Neuronal stem cell (in vitro differentiated cells): ENCODE measurements around the gene MYH4.
A peak's percentile ranks its signal among the peaks of the same experiment; 100 is the strongest.

Experiments used
- DNase-seq: peaks from one replicate; pipeline ENCODE4 v3.0.0-alpha.2; 2013; ENCODE audit warnings: low spot score
- H2AFZ ChIP-seq: one replicate; pipeline ENCODE4 v1.6.1; 2013; ENCODE audit warnings: mild to moderate bottlenecking, low read length, inconsistent platforms
- H2AK5ac ChIP-seq: 2 replicates; pipeline ENCODE4 v1.6.1; 2013; ENCODE audit warnings: low read depth, mild to moderate bottlenecking, inconsistent platforms, low read length, moderate library complexity, mixed read lengths
- H2BK120ac ChIP-seq: 2 replicates; pipeline ENCODE4 v1.6.1; 2013; ENCODE audit warnings: low read depth, mild to moderate bottlenecking, inconsistent platforms, low read length, moderate library complexity, mixed read lengths
- H2BK12ac ChIP-seq: one replicate; pipeline ENCODE4 v1.6.1; 2013; ENCODE audit warnings: low read length, inconsistent platforms
- H2BK15ac ChIP-seq: 2 replicates; pipeline ENCODE4 v1.6.1; 2013; ENCODE audit warnings: mild to moderate bottlenecking, low read length, inconsistent platforms, mixed read lengths
- H2BK5ac ChIP-seq: one replicate; pipeline ENCODE4 v1.6.1; 2013; ENCODE audit warnings: inconsistent platforms, mild to moderate bottlenecking, low read length, moderate library complexity
- H3K14ac ChIP-seq: one replicate; pipeline ENCODE4 v1.6.1; 2013; ENCODE audit warnings: low read length, inconsistent platforms
- H3K18ac ChIP-seq: 2 replicates; pipeline ENCODE4 v1.6.1; 2013; ENCODE audit warnings: low read length, inconsistent platforms
- H3K23ac ChIP-seq: 2 replicates; pipeline ENCODE4 v1.6.1; 2013; ENCODE audit warnings: low read depth, mild to moderate bottlenecking, mixed read lengths, low read length, inconsistent platforms; ENCODE audit not compliant: poor library complexity
- H3K27ac ChIP-seq: replicated peaks from 3 replicates; pipeline ENCODE4 v1.5.1; 2013; ENCODE audit warnings: low read length, inconsistent platforms
- H3K27me3 ChIP-seq, 3 experiments: 2 replicates each; pipeline ENCODE4 v1.6.1; 2013; ENCODE audit warnings: low read length in 3 of 3, mild to moderate bottlenecking in 2 of 3, inconsistent platforms in 1 of 3, low read depth in 1 of 3, mixed read lengths in 1 of 3, moderate library complexity in 1 of 3; ENCODE audit not compliant: control insufficient read depth in 3 of 3, insufficient read depth in 3 of 3
- H3K36me3 ChIP-seq, 2 donors: replicated peaks in 1 of 2; 2 replicates each; pipeline ENCODE4 v1.6.1; 2013; ENCODE audit warnings: low read length in 2 of 2; ENCODE audit not compliant: control insufficient read depth in 2 of 2, insufficient read depth in 2 of 2
- H3K4ac ChIP-seq: 2 replicates; pipeline ENCODE4 v1.6.1; 2013; ENCODE audit warnings: inconsistent platforms, mild to moderate bottlenecking, low read length, moderate library complexity
- H3K4me1 ChIP-seq, 2 donors: 1 replicate in 1 of 2; 2 replicates in 1 of 2; pipeline ENCODE4 v1.6.1; 2013; ENCODE audit warnings: low read length in 2 of 2, low read depth in 1 of 2; ENCODE audit not compliant: control insufficient read depth in 2 of 2, insufficient read depth in 1 of 2
- H3K4me2 ChIP-seq: one replicate; pipeline ENCODE4 v1.6.1; 2013; ENCODE audit warnings: mild to moderate bottlenecking, low read length, inconsistent platforms; ENCODE audit not compliant: insufficient read depth, poor library complexity, severe bottlenecking
- H3K4me3 ChIP-seq, 2 donors: 2 replicates each; pipeline ENCODE4 v1.5.1; 2013; ENCODE audit warnings: low read length in 2 of 2, mild to moderate bottlenecking in 2 of 2, inconsistent platforms in 1 of 2, moderate library complexity in 1 of 2
- H3K79me1 ChIP-seq: one replicate; pipeline ENCODE4 v1.6.1; 2013; ENCODE audit warnings: low read depth, mild to moderate bottlenecking, inconsistent platforms, low read length, moderate library complexity
- H3K9ac ChIP-seq: one replicate; pipeline ENCODE4 v1.6.1; 2013; ENCODE audit warnings: mild to moderate bottlenecking, low read depth, low read length, inconsistent platforms; ENCODE audit not compliant: poor library complexity
- H3K9me3 ChIP-seq, 2 donors: replicated peaks in 1 of 2; 2 replicates each; pipeline versions ENCODE3 to v1.6.1; 2013; ENCODE audit warnings: low read length in 2 of 2, mild to moderate bottlenecking in 2 of 2, inconsistent platforms in 1 of 2, low read depth in 1 of 2, mixed read lengths in 1 of 2, moderate library complexity in 1 of 2; ENCODE audit not compliant: control insufficient read depth in 2 of 2, insufficient read depth in 1 of 2
- H4K8ac ChIP-seq: one replicate; pipeline ENCODE4 v1.6.1; 2013; ENCODE audit warnings: low read depth, mild to moderate bottlenecking, inconsistent platforms, low read length, moderate library complexity
- H4K91ac ChIP-seq: one replicate; pipeline ENCODE4 v1.6.1; 2013; ENCODE audit warnings: low read length, low read depth, mild to moderate bottlenecking, inconsistent platforms; ENCODE audit not compliant: poor library complexity
- WGBS, 2 donors: extraction: QIAGEN DNeasy Blood & Tissue Kit; methylation state at CpG; one replicate each; pipeline ENCODE4 v1.1.7; 2013; ENCODE audit warnings: missing lambda C conversion rate in 2 of 2, mixed read lengths in 1 of 2; ENCODE audit not compliant: insufficient read length in 2 of 2, insufficient replicate concordance in 1 of 2; ENCODE audit errors: extremely low coverage in 2 of 2; 5-methylcytosine and 5-hydroxymethylcytosine counted together

MYH4 gene

GRCh38 chr17:10417431-10417830 lies 51.9 kb downstream of the MYH4 start:
- Histone ChIP-seq H3K27me3 (no peaks in the 10 kb centered on the region), H2BK12ac (no peak overlapping the region), H2AFZ (no peak overlapping the region), H3K27ac (no peak overlapping the region), H3K9me3 (no peaks in the 10 kb centered on the region), H3K4ac (no peak overlapping the region), H3K9ac (no peak overlapping the region), H4K91ac (no peak overlapping the region), H3K14ac (no peak overlapping the region), H3K18ac (no peak overlapping the region), H2BK120ac (no peak overlapping the region), H4K8ac (peak overlapping the region; percentile 10), H2AK5ac (no peak overlapping the region), H3K79me1 (no peaks in the 10 kb centered on the region), H3K4me2 (no peak overlapping the region), H3K4me3 (no peak overlapping the region), H3K36me3 (no peaks in the 10 kb centered on the region), H2BK15ac (no peak overlapping the region), H3K4me1 (no peaks in the 10 kb centered on the region), H2BK5ac (no peak overlapping the region), H3K23ac (no peak overlapping the region)
- WGBS, 2 donors, result no CpG with 5 or more reads among the region's 3 CpGs
- DNase-seq, result no peak

- H3K27me3 ChIP-seq, result no peaks in the 10 kb centered on the region
- DNase-seq, result no peak
Observed at GRCh38 chr17:10415161-10415560, 54.2 kb downstream of the MYH4 start.

GRCh38 chr17:10403589-10403988 lies 65.8 kb downstream of the MYH4 start:
- Histone ChIP-seq H3K4me2 (no peak overlapping the region), H3K18ac (no peak overlapping the region), H3K23ac (no peak overlapping the region), H3K27ac (no peak overlapping the region), H3K27me3 (no peaks in the 10 kb centered on the region), H2AFZ (no peak overlapping the region), H3K9ac (no peak overlapping the region), H2BK5ac (no peak overlapping the region), H2BK15ac (no peak overlapping the region), H3K9me3 (no peaks in the 10 kb centered on the region), H4K8ac (no peak overlapping the region), H3K4me3 (no peak overlapping the region), H3K14ac (no peak overlapping the region), H3K4me1 (no peaks in the 10 kb centered on the region), H2BK120ac (no peak overlapping the region), H2AK5ac (no peak overlapping the region), H3K79me1 (no peaks in the 10 kb centered on the region), H4K91ac (no peak overlapping the region), H2BK12ac (no peak overlapping the region), H3K36me3 (no peaks in the 10 kb centered on the region), H3K4ac (no peak overlapping the region)
- DNase-seq, result no peak

More at GRCh38 chr17:10415161-10415560, 54.2 kb downstream of the MYH4 start:
- H3K23ac ChIP-seq, result no peak overlapping the region
- H3K4ac ChIP-seq, result no peak overlapping the region
- no peak overlapping the region for H2BK120ac ChIP-seq
- H2BK12ac ChIP-seq, result no peak overlapping the region
- H4K8ac ChIP-seq, result no peak overlapping the region
- no peaks in the 10 kb centered on the region for H3K4me1 ChIP-seq
- no peak overlapping the region for H3K9ac ChIP-seq
- no peaks in the 10 kb centered on the region for H3K36me3 ChIP-seq
- no peak overlapping the region for H3K4me3 ChIP-seq
- WGBS, 2 donors, result no CpG with 5 or more reads among the region's 4 CpGs
- no peak overlapping the region for H4K91ac ChIP-seq
- no peaks in the 10 kb centered on the region for H3K9me3 ChIP-seq
- no peak overlapping the region for H3K27ac ChIP-seq
- no peak overlapping the region for H2BK15ac ChIP-seq
- H2AK5ac ChIP-seq, result no peak overlapping the region
- no peak overlapping the region for H2BK5ac ChIP-seq
- no peak overlapping the region for H3K18ac ChIP-seq
- no peak overlapping the region for H3K14ac ChIP-seq
- no peak overlapping the region for H3K4me2 ChIP-seq
- no peak overlapping the region for H2AFZ ChIP-seq
- H3K79me1 ChIP-seq, result no peaks in the 10 kb centered on the region

GRCh38 chr17:10398352-10398751 lies 71.0 kb downstream of the MYH4 start:
- WGBS, 2 donors, result no CpG with 5 or more reads among the region's 9 CpGs

More at GRCh38 chr17:10398352-10398751, 71.0 kb downstream of the MYH4 start:
- no peak overlapping the region for H3K14ac ChIP-seq
- no peak overlapping the region for H3K9ac ChIP-seq
- no peak overlapping the region for H3K4me2 ChIP-seq
- no peak overlapping the region for H4K8ac ChIP-seq
- no peaks in the 10 kb centered on the region for H3K9me3 ChIP-seq
- H3K4me1 ChIP-seq, result no peaks in the 10 kb centered on the region
- H2BK15ac ChIP-seq, result no peak overlapping the region
- no peak overlapping the region for H2BK12ac ChIP-seq
- H3K18ac ChIP-seq, result no peak overlapping the region
- no peak overlapping the region for H3K23ac ChIP-seq
- H2BK120ac ChIP-seq, result no peak overlapping the region
- H3K4me3 ChIP-seq, result no peak overlapping the region
- H2AK5ac ChIP-seq, result no peak overlapping the region
- DNase-seq, result no peak
- no peak overlapping the region for H3K4ac ChIP-seq
- H3K36me3 ChIP-seq, result no peaks in the 10 kb centered on the region
- no peak overlapping the region for H2BK5ac ChIP-seq
- no peak overlapping the region for H2AFZ ChIP-seq
- H3K27me3 ChIP-seq, result peaks cover 0 to 2% (median 0%) of the 10 kb centered on the region in 3 experiments
- H4K91ac ChIP-seq, result no peak overlapping the region
- H3K27ac ChIP-seq, result no peak overlapping the region
- no peaks in the 10 kb centered on the region for H3K79me1 ChIP-seq
